ENCODE results near the gene ELOVL4. TPM values are rescaled to one million over a fixed set of nuclear protein-coding genes. Genes with fewer than 3 reads are reported as not detected.

The ELOVL4 gene
- polyA plus RNA-seq (ENCODE audit: insufficient read length) = 1.4 TPM

- DNase-seq = peak; percentile 83
These were observed at the start of gene ELOVL4 for GRCh38 chr6:79947191-79948186. ELOVL4 (minus strand) TSS chr6:79947553; CDS start chr6:79947279, 274 bp downstream.

- no peak for DNase-seq
These were observed 46.6 kb upstream of the ELOVL4 start for GRCh38 chr6:79993911-79994309.

GRCh38 chr6:79993012-79993910, 45.9 kb upstream of the ELOVL4 start:
- DNase-seq = no peak

GRCh38 chr6:79989641-79990040, 42.3 kb upstream of the ELOVL4 start:
- DNase-seq = no peak

- DNase-seq = no peak
These were observed 37.8 kb upstream of the ELOVL4 start for GRCh38 chr6:79985128-79985527.

GRCh38 chr6:79984261-79984660, 36.9 kb upstream of the ELOVL4 start:
- DNase-seq = no peak

GRCh38 chr6:79981652-79982051, 34.3 kb upstream of the ELOVL4 start:
- DNase-seq = no peak

- no peak for DNase-seq
These were observed 23.8 kb upstream of the ELOVL4 start for GRCh38 chr6:79971193-79971592.

GRCh38 chr6:79969784-79970183, 22.4 kb upstream of the ELOVL4 start:
- no peak for DNase-seq

- no peak for DNase-seq
These were observed 19.8 kb upstream of the ELOVL4 start for GRCh38 chr6:79967178-79967577.

GRCh38 chr6:79964607-79965081, 17.3 kb upstream of the ELOVL4 start:
- DNase-seq = no peak

GRCh38 chr6:79954849-79955248, 7.5 kb upstream of the ELOVL4 start:
- no peak for DNase-seq

GRCh38 chr6:79949233-79949632, 1.9 kb upstream of the ELOVL4 start:
- DNase-seq = peak; percentile 8

- peak; percentile 32 for DNase-seq
These were observed 822 bp downstream of the ELOVL4 start for GRCh38 chr6:79946272-79947190.

- DNase-seq = no peak
These were observed 4.2 kb downstream of the ELOVL4 start for GRCh38 chr6:79943133-79943532.

- DNase-seq = no peak
These were observed 5.7 kb downstream of the ELOVL4 start for GRCh38 chr6:79941489-79942151.

- DNase-seq = no peak
These were observed 18.8 kb downstream of the ELOVL4 start for GRCh38 chr6:79928478-79928998.

- no peak for DNase-seq
These were observed 19.6 kb downstream of the ELOVL4 start for GRCh38 chr6:79927758-79928157.

- DNase-seq = no peak
These were observed 24.1 kb downstream of the ELOVL4 start for GRCh38 chr6:79923270-79923669.

- DNase-seq = no peak
These were observed 25.3 kb downstream of the ELOVL4 start for GRCh38 chr6:79922018-79922417.

- no peak for DNase-seq
These were observed 34.0 kb downstream of the ELOVL4 start for GRCh38 chr6:79913369-79913768.
